HepG2 (cell line): ENCODE results near the gene IGSF21. TPM values are rescaled to one million over a fixed set of nuclear protein-coding genes. Genes with fewer than 3 reads are reported as not detected.

Source experiments
- ATAC-seq: fragments of 200-7000 bp; cut with Tn5 transposase; 3 replicates; pipeline ENCODE4 v1.9.1; 2020; ENCODE audit warnings: mild to moderate bottlenecking, moderate library complexity
- BruUV-seq: library from RNA; stranded (reverse); fragments of 400-500 nt; replicated peaks from 2 replicates; lab custom pipeline; 2021; lab: Mats Ljungman, UMichigan
- CTCF ChIA-PET: fragments of 300-600 bp; formaldehyde crosslinking; extraction: SDS; loops from one replicate; lab custom pipeline; 2021; ENCODE audit warnings: low total read pairs, inconsistent platforms, low intra/inter-chr PET ratio; lab: Yijun Ruan, JAX
- POLR2A ChIA-PET: fragments of 350-600 bp; sonication (Branson Sonifier 250); formaldehyde crosslinking; loops from one replicate; lab custom pipeline; 2020; ENCODE audit warnings: antibody characterized with exemption, inconsistent platforms; lab: Yijun Ruan, JAX
- DNase-seq: peaks from one replicate; pipeline ENCODE4 v3.0.0-alpha.2; 2015; ENCODE audit warnings: low spot score
- FAIRE-seq: peaks from 3 replicates; lab custom pipeline; 2011; peaks lifted over from hg19 to GRCh38; lab: Jason Lieb, UNC
- H2AFZ ChIP-seq: one replicate; pipeline ENCODE4 v1.6.1; 2011; ENCODE audit warnings: low read length, inconsistent platforms
- H3K27ac ChIP-seq: fragments of 300-600 bp; 3 replicates; pipeline ENCODE4 v1.8.0; 2011; ENCODE audit warnings: mixed run types, mild to moderate bottlenecking, mixed read lengths, low read length, inconsistent platforms; ENCODE audit not compliant: insufficient read depth; ENCODE audit errors: extremely low read length
- H3K27me3 ChIP-seq, 2 experiments: fragments of 200-600 bp in 1 of 2; 2 replicates in 1 of 2; 3 replicates in 1 of 2; pipeline versions ENCODE4 v1.6.0 to v1.8.0; 2011; ENCODE audit warnings: low read length in 2 of 2, mild to moderate bottlenecking in 2 of 2, moderate library complexity in 2 of 2, inconsistent platforms in 1 of 2; ENCODE audit not compliant: insufficient read depth in 2 of 2, control insufficient read depth in 1 of 2
- H3K36me3 ChIP-seq, 2 experiments: fragments of 200-600 bp in 1 of 2; replicated peaks in 1 of 2; 2 replicates in 1 of 2; 3 replicates in 1 of 2; pipeline versions ENCODE4 v1.5.1 to v1.8.0; 2011; ENCODE audit warnings: low read length in 2 of 2, inconsistent platforms in 1 of 2; ENCODE audit not compliant: insufficient read depth in 2 of 2, control insufficient read depth in 1 of 2
- H3K4me1 ChIP-seq: 2 replicates; pipeline ENCODE4 v1.5.1; 2012; ENCODE audit warnings: low read length, inconsistent platforms; ENCODE audit not compliant: insufficient read depth
- H3K4me2 ChIP-seq: 2 replicates; pipeline ENCODE4 v1.6.0; 2011; ENCODE audit warnings: low read depth, low read length, inconsistent platforms
- H3K4me3 ChIP-seq, 3 experiments: fragments of 200-600 bp in 1 of 3; sonication (generic), shearing (Covaris generic) in 1 of 3; replicated peaks in 1 of 3; 2 replicates each; pipeline ENCODE4 v1.5.1; 2011 to 2016; ENCODE audit warnings: low read length in 3 of 3, inconsistent platforms in 2 of 3, low read depth in 2 of 3, mild to moderate bottlenecking in 2 of 3, control low read depth in 1 of 3, mixed read lengths in 1 of 3; ENCODE audit not compliant: insufficient read depth in 1 of 3
- H3K79me2 ChIP-seq: one replicate; pipeline ENCODE4 v1.6.1; 2011; ENCODE audit warnings: low read length, inconsistent platforms; ENCODE audit not compliant: insufficient read depth
- H3K9ac ChIP-seq: 2 replicates; pipeline ENCODE4 v1.6.0; 2011; ENCODE audit warnings: mild to moderate bottlenecking, low read depth, low read length, inconsistent platforms; ENCODE audit not compliant: insufficient read depth
- H3K9me3 ChIP-seq: 2 replicates; pipeline ENCODE4 v1.5.1; 2012; ENCODE audit warnings: mild to moderate bottlenecking, low read length
- H4K20me1 ChIP-seq: 2 replicates; pipeline ENCODE4 v1.6.0; 2011; ENCODE audit warnings: inconsistent platforms, mild to moderate bottlenecking, low read length, moderate library complexity; ENCODE audit not compliant: insufficient read depth
- AGO2 ChIP-seq: fragments of 200-400 bp; formaldehyde crosslinking; optimal IDR thresholded peaks from 2 replicates; pipeline ENCODE3; 2017; ENCODE audit warnings: mild to moderate bottlenecking, low read depth, low read length, moderate library complexity
- ARNT2 ChIP-seq: sonication (generic); formaldehyde crosslinking; IDR thresholded peaks from 2 replicates; pipeline ENCODE4 v1.8.0; 2022; ENCODE audit warnings: mild to moderate bottlenecking, low read depth, missing genetic modification reagents, moderate library complexity
- ATM ChIP-seq: fragments of 450-650 bp; IDR thresholded peaks from 2 replicates; pipeline ENCODE4 v1.7.1; 2017; ENCODE audit warnings: mild to moderate bottlenecking, borderline replicate concordance
- KLF13 ChIP-seq: sonication (generic); formaldehyde crosslinking; IDR thresholded peaks from 2 replicates; pipeline ENCODE4 v1.4.0; 2020; ENCODE audit warnings: mild to moderate bottlenecking, missing genetic modification reagents
- MIXL1 ChIP-seq: IDR thresholded peaks from 2 replicates; pipeline ENCODE4 v1.6.1; 2016
- MTA3 ChIP-seq: sonication (generic); formaldehyde crosslinking; IDR thresholded peaks from 2 replicates; pipeline ENCODE4 v1.4.0; 2020; ENCODE audit warnings: missing genetic modification reagents
- MTF1 ChIP-seq: sonication (generic); formaldehyde crosslinking; IDR thresholded peaks from 2 replicates; pipeline ENCODE4 v1.5.0; 2020; ENCODE audit warnings: missing genetic modification reagents
- NFKBIZ ChIP-seq: IDR thresholded peaks from 2 replicates; pipeline ENCODE4 v1.6.1; 2018; ENCODE audit warnings: missing genetic modification reagents, missing compliant biosample characterization
- ONECUT2 ChIP-seq: sonication (generic); formaldehyde crosslinking; IDR thresholded peaks from 2 replicates; pipeline ENCODE4 v1.4.0; 2020; ENCODE audit warnings: missing genetic modification reagents
- RBM22 ChIP-seq: fragments of 200-400 bp; formaldehyde crosslinking; optimal IDR thresholded peaks from 2 replicates; pipeline ENCODE3; 2017; ENCODE audit warnings: mild to moderate bottlenecking, low read length, moderate library complexity
- REPIN1 ChIP-seq: sonication (generic); formaldehyde crosslinking; IDR thresholded peaks from 2 replicates; pipeline ENCODE4 v1.8.0; 2022; ENCODE audit warnings: missing genetic modification reagents, low read depth, mild to moderate bottlenecking, borderline replicate concordance
- RNF2 ChIP-seq: fragments of 450-650 bp; conservative IDR thresholded peaks from 2 replicates; pipeline ENCODE4 v1.6.1; 2016; ENCODE audit warnings: low read depth
- RNF219 ChIP-seq: sonication (generic); formaldehyde crosslinking; IDR thresholded peaks from 2 replicates; pipeline ENCODE4 v1.5.0; 2020; ENCODE audit warnings: mild to moderate bottlenecking, missing genetic modification reagents
- SOX13 ChIP-seq, 3 experiments: fragments of 450-650 bp in 1 of 3; sonication (generic) in 1 of 3; formaldehyde crosslinking in 1 of 3; IDR thresholded peaks in 2 of 3; conservative IDR thresholded peaks in 1 of 3; 2 replicates each; pipeline versions ENCODE4 v1.5.0 to v1.6.1; 2016 to 2020; ENCODE audit warnings: antibody characterized with exemption in 1 of 3, mild to moderate bottlenecking in 1 of 3, missing compliant biosample characterization in 1 of 3, missing genetic modification reagents in 1 of 3, moderate library complexity in 1 of 3
- TAF15 ChIP-seq: fragments of 200-400 bp; formaldehyde crosslinking; IDR thresholded peaks from one replicate; pipeline ENCODE4 v1.6.1; 2018; ENCODE audit warnings: mild to moderate bottlenecking, low read depth, low read length; ENCODE audit not compliant: poor library complexity, severe bottlenecking
- TFAP4 ChIP-seq: sonication (generic); IDR thresholded peaks from 2 replicates; pipeline ENCODE4 v1.6.1; 2016; ENCODE audit warnings: low read depth, borderline replicate concordance
- YY1 ChIP-seq: IDR thresholded peaks from 2 replicates; pipeline ENCODE4 v1.6.1; 2011; ENCODE audit warnings: low read length, low read depth, moderate library complexity, mild to moderate bottlenecking; ENCODE audit not compliant: insufficient read depth, insufficient replicate concordance
- ZFP41 ChIP-seq: sonication (generic); formaldehyde crosslinking; IDR thresholded peaks from 2 replicates; pipeline ENCODE4 v1.4.0; 2020; ENCODE audit warnings: mild to moderate bottlenecking, missing genetic modification reagents, borderline replicate concordance
- ZNF354B ChIP-seq: sonication (generic); formaldehyde crosslinking; IDR thresholded peaks from 2 replicates; pipeline ENCODE4 v1.8.0; 2022; ENCODE audit warnings: mild to moderate bottlenecking, missing genetic modification reagents
- ZNF567 ChIP-seq: sonication (generic); formaldehyde crosslinking; IDR thresholded peaks from 2 replicates; pipeline ENCODE4 v1.8.1; 2023; ENCODE audit warnings: mild to moderate bottlenecking, missing genetic modification reagents, borderline replicate concordance
- WGBS: methylation state at CpG from one replicate; pipeline ENCODE4 v1.1.6; 2017; ENCODE audit warnings: low lambda C conversion rate; 5-methylcytosine and 5-hydroxymethylcytosine counted together
- in situ Hi-C: cut with HindIII; loops from 2 replicates; pipeline ENCODE4 v1.10.0; 2017; ENCODE audit warnings: low pct_unique_long_range_greater_than_20kb; ENCODE audit not compliant: extremely low pct_ligation_motif_present
- intact Hi-C: fragments of 100-400 bp; cut with micrococcal nuclease; formaldehyde crosslinking; loops from one replicate; pipeline ENCODE4 v1.10.0; 2022; ENCODE audit not compliant: unreplicated experiment
- polyA plus RNA-seq, 8 experiments: library from polyadenylated mRNA; depleted of rRNA in 3 of 8; stranded (reverse) in 7 of 8; unstranded in 1 of 8; fragments of >200 nt; fragmentation: Illumina TruSeq in 4 of 8; extraction: Trizol in 4 of 8; gene quantifications; 2 replicates each; pipeline versions ENCODE4 v1.2.1 to v1.2.3, GENCODE V29; 2011 to 2016; ENCODE audit warnings: low read depth in 4 of 8, missing spikeins in 1 of 8, mixed read lengths in 1 of 8; ENCODE audit not compliant: insufficient read depth in 1 of 8
- total RNA-seq, 5 experiments: library from RNA; depleted of rRNA; stranded (reverse); fragments of >200 nt; fragmentation: Illumina TruSeq; extraction: Trizol; gene quantifications; 2 replicates each; pipeline ENCODE4 v1.2.3, GENCODE V29; 2016; ENCODE audit warnings: low read depth in 1 of 5

IGSF21 gene
- total and polyA plus RNA-seq, 2 of the 13 experiments (the other 11 are each of a cell fraction or from before 2014, with no cell fraction given) = not detected

- TF ChIP-seq AGO2 = no peak
- TF ChIP-seq, all 625 proteins: peak for 0
Observed at GRCh38 chr1:18325136-18325535, 217.5 kb downstream of the IGSF21 start (continued).

- peaks cover 0 to 7% of the 10 kb centered on the region in 2 experiments; a peak in 1 of 5 replicates for H3K27me3 ChIP-seq
- ChIA-PET CTCF (no interaction called here), POLR2A (interaction anchor here (0.6 kb wide), 1 partner anchor 739 kb away, joined by 4 read pairs; no protein-coding TSS in a partner anchor)
- H3K36me3 ChIP-seq = no peaks in the 10 kb centered on the region
- no peaks in the 10 kb centered on the region for H3K79me2 ChIP-seq
- ATAC-seq (no peak), DNase-seq (no peak), FAIRE-seq (no peak)
- peaks cover 5% of the 10 kb centered on the region for H3K4me1 ChIP-seq
- H2AFZ ChIP-seq = no peak overlapping the region
- WGBS = 0% methylated on average over 6 of the region's 7 CpGs
- intact Hi-C loops = no loop called here
- no TSS peak for BruUV-seq
- in situ Hi-C loops = no loop called here
- no peak overlapping the region for H3K4me3 ChIP-seq
- no peak overlapping the region for H3K4me2 ChIP-seq
- no peaks in the 10 kb centered on the region for H4K20me1 ChIP-seq
- H3K27ac ChIP-seq = no peak overlapping the region
- TF ChIP-seq MTA3 (CRISPR knock-in tag) = no peak
- no peak for TF ChIP-seq ATM
- TF ChIP-seq RNF219 (CRISPR knock-in tag) = no peak
- TF ChIP-seq TAF15 = no peak
- no peak for TF ChIP-seq MIXL1 (CRISPR knock-in tag)
- no peak for TF ChIP-seq RBM22
- no peak for TF ChIP-seq ZFP41
- TF ChIP-seq SOX13 (IDR thresholded peaks at IDR 0.05) = no peak
- no peak for TF ChIP-seq SOX13 (CRISPR knock-in tag; conservative IDR thresholded peaks at IDR 0.05 in 1 of 2, IDR thresholded peaks at IDR 0.05 in 1 of 2)
- no peak for TF ChIP-seq KLF13 (CRISPR knock-in tag)
- no peak for TF ChIP-seq MTF1 (CRISPR knock-in tag)
- no peak for TF ChIP-seq YY1
- no peak for TF ChIP-seq RNF2
- TF ChIP-seq REPIN1 (CRISPR knock-in tag) = no peak
- TF ChIP-seq ZNF354B (CRISPR knock-in tag) = no peak
- no peak for TF ChIP-seq ARNT2 (CRISPR knock-in tag)
- no peak for TF ChIP-seq ONECUT2
- TF ChIP-seq TFAP4 = no peak
- no peak for TF ChIP-seq NFKBIZ (CRISPR knock-in tag)
- TF ChIP-seq ZNF567 (CRISPR knock-in tag) = no peak
- no peak overlapping the region for H3K9ac ChIP-seq
- no peaks in the 10 kb centered on the region for H3K9me3 ChIP-seq
Observed at GRCh38 chr1:18326211-18326897, 218.8 kb downstream of the IGSF21 start.
